Activated naive CD4-positive, alpha-beta T cell treated with Interleukin-2 at 50 U/mL for 16 hours (primary cell): ENCODE data around the gene TUBGCP2.
"Not testable (repeated sequence)": the region's sequence is repeated elsewhere in the genome, so short reads cannot be mapped to it uniquely, and the experiment has no call there.

Experiments
- DNase-seq: peaks from one replicate; pipeline ENCODE4 v3.0.0-alpha.2; 2020

TUBGCP2 gene

DNA sequence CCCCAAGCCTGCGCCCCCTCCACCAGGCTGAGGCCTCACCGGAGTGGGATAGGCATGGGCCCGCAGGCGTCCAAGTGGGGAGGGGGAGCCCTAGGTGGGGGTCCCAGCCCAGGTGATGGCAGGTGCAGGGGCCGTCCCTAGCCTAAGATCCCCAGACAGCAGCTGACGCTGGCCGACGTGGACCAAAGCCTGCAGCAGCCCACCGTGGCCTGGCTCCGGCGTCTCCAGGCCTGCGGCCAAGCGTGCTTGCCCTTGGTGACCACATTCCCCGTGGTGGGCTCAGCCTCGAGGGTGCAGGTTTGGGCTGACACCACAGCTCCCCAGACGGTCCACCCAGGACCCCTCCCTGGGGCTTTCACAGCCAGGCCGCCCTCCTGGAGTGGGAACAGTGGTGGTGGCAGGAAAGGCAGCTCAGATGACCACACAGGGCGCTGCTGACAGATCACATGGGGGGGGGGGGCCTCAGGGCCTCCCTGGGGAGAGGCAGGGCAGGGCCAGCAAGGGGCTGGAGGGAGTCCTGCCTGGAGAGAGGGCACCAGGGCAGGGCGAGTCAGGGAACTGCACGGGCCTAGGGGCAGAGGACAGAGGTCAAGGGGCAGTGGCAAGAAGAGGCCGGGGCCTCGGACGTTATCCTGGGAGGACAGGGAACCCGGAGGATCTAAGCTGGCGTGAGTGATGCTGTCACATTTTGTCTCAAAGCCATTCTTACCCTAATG lies 31.2 kb downstream of the TUBGCP2 start:
- no peak for DNase-seq

DNA sequence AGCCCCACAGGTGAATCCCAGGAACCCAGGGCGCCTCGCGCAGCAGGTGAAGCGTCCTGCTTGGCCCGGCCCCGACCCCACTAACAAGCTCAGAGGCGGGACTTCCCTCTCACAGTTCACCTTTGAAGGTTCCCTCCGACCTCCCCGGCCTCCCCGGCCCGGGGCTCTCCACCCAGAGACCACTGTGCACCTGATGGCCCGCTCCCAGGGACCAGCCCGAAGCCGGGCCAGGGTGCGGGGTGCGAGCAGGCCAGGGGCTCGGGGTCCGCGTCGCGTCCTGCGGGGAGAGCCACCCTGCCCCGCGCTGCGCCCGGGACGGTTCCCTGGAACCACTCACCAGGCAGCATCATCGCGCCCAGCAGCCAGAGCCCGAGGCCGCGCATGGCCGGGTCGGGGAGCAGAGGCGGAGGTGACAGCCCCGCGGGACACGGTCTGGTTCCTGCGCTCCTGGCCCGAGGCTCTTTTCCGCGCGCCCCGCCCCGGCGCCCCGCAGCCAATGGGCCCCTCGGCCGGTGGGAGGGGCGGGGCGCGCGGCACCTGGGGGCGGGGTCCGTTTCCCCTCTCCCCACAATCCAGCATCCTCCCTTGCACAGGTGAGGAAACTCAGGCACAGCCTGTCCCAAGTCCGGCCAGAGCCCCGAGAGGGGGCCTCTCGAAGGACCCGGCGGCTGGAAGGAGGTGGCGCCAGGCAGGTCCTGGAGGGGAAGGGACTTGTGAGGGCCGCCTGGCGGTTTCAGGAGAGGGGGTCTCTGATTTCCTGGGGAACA lies 32.1 kb downstream of the TUBGCP2 start, which contains the start of gene ADAM8:
Gene ADAM8 (minus strand): TSS at position 434 of the 767 bp plus-strand sequence. CDS start 51 bp downstream, at position 383.
- peak; percentile 74 for DNase-seq

DNA sequence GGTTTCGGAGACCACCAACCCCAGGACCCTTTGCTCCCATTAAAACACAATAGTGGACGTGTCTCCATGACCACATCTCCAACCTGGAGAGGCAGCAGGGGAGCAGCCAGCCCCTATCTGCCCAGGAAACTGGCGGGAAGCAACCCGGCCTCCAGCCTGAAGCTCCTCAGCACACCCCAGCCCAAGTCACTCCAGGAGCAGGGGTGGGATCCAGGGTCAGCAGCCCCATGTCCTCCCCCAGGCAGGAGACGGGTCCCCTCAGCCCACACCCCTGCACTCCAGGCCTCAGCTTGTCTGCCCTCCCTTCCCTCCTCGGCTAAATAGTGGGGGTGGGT lies 32.6 kb downstream of the TUBGCP2 start:
- DNase-seq = no peak

DNA sequence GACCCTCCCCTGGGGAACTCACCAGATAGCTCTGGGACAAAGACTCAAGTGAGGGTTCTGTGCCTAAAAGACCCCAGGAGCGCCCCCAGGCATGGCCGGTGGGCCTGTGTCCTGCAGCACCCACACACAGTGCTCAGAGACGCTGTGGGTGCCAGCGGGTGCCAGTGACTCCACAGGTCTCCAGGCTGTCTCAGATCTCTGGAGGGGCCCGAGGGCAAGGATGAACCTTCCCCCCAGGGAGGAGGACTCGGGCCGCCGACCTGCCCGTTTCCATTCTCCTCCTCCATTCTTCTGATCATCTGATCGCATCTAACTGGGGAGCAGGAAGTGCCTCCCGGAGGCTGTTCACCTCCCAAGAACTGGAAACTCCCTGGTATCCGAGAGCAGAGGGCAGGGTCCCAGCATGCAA lies 33.0 kb downstream of the TUBGCP2 start:
- peak; percentile 41 for DNase-seq

DNA sequence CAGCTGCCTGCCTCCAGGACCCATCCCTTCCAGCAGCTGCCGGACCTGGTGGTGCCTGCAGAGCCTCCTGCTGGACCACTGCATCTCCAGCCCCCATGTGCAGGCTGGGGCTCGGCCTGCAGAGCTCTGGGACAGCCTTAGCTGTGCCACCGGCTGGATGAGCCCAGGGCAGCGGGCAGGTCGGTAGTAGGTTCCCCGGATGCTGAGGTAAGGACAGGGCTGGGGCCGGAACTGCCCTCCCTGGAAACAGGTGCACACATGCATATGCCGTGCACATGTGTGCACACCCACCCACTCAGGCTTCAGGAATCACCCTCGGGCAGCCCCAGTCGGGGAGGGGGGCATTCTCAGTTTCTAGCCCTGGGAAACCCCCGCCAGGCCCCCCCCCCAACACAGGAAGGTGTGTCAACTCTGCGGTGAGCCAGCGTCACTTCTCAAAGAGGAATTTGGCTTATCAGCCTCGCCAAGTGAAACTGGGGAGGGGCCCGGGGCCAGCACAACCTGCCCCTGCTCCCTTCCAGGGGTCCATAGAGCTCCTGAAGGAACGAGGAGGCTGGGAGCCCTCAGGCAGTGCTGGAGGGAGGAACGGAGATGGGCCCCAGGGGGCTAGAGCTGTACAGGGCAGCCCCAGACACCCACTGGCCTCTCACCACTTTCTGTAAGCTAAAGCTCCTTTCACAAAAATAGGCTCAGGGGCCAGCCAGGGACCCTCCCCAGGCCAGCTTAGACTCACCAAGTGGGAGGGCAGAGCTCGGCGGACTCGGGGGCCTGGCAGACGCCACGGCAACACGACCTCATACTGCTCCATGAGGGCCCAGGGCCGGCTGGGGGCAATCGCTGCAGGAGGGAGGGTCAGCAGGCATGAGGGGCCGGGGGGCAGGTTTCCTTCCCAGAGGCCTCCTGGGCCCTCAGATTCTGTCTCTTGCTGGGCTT lies 33.7 kb downstream of the TUBGCP2 start:
- peak; percentile 89 for DNase-seq

DNA sequence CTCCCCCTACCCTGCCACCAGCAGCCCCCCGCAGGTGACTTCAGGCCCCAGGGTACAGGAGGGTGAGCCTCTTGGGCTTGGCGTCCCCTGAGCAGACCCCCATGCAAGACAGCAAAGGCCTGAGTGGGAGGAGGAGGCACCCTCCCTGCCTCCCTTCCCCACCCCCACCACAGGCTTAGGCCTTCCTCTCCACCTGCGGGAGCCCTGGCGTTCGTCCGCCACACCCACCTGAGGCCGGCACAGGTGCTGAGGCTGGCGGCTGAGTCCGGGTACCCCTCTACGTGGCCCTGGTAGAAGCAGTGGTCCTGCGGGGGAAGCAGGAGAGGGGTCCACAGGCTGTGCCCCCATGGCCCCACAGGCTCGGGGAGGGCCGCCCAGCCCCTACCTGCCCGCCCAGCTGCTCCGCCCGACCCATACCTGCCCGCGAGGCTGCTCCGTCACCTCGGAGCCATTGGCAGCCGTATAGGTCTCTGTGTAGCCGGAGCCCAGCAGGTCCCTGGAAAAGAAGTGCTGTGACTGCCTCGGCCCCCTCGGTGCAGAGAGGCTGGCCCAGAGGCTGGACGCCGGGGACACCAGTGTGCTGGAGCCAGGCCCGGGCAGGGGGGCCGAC lies 35.0 kb downstream of the TUBGCP2 start:
- DNase-seq = no peak

DNA sequence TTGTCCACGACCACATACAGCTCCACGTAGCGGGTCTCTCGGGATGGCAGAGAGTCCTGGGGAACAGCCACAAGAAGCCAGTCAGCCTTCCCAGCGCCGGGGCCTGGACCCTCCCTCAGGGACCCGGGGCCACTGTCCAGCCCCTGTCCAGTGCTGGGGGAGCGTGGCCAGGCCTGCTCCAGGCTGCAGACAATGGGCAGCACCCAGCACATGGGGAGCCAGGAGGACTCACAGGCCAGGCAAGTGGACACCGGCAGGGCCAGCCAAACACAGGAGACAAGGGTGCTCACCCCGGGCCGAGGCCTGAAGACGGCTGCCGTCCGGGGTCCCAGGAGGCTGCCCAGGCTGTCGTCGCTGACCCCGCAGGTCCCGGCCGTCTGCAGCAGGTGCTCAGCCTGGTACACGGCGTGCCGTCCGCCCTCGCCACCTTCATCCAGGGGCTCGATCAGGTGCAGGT lies 35.7 kb downstream of the TUBGCP2 start:
- DNase-seq = no peak

DNA sequence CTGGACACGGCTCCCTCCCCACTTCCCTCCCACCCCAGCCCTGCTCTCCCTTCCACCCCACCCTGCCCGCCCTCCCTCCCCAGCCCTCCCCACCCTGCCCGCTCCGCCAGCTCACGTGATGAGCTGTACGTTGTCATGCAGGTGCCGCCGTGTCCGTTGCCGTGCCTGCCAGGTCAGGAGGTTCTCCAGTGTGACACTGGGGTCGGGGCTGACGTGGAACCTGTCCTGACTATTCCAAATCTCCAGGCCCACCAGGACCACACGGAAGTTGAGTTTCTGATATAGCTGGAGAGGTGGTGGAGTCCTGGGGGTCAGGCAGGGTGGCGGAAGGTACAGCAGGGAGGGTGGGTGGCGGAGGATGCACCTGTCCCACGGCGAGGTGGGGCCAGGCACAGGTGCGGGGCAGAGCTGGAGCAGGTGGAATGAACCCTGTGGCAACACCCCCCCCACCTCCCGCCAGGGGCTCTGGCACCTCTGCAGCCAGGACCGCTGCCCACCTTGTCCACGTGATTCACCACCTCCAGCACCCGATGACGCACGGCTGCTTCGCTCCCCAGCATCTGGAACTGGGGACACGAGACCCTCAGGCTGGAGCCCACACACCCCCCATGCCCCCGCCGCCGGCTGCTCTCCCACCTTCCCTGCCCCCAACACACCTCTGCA lies 36.2 kb downstream of the TUBGCP2 start:
- no peak for DNase-seq

DNA sequence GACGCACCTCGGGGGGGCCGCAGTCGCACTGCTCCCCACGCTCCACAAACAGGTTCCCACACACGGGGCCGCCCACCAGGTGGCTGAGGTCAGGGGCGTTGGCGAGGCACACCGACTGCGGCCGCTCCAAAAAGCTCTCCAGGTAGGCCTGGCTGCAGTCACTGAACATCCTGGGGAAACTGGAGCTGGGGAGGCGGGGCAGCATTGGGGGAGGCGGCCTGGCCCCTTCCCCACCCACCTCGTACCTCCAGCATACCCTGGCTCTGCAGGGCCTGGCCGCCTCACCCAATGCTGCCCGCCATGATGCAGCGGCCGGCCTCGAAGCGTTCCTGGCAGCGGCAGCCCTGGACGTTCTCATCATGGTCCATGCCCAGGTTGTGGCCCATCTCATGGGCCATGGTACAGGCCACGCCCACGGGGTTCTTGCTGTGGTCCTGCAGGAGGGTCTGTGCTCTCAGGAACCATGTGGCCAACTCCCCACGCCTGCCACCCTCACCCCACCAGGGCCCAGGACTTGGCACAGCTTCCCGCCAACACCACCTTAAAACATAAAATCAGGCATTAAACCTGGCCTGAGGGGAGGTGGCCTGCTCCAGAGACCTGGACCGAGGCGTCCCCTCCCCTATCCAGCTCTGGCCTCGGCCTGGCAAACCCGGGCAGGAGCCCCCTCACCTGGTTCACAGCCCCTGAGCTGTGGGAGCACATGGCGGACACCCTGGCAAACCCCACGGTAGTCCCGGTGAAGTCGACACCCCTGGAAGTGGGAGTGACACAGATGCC lies 37.0 kb downstream of the TUBGCP2 start:
- no peak for DNase-seq

DNA sequence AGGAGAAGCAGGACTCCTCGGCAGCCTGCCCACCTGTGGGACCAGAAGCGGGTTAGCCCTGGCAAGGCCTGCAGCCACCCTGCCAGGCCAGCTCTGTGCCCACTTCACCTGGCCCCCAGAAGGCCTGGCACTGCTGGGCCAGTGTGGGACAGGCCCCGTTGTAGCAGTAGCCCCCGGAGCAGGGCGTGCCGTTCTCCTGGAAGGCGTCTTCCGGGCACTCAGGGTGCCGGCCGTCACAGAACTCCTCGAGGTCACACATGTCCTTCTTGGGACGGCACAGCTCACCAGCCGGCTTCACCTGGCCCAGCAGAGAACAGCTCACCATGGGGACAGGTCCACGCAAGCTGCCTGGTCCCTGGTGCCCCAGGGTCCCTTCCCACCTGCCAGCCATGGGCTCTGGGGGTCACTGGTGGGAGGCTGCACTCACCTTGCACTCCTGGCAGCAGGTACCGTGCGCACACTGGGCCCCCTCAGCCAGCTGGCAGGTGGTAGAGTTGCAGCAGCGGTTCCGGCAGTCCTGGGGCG lies 37.8 kb downstream of the TUBGCP2 start:
- no peak for DNase-seq

DNA sequence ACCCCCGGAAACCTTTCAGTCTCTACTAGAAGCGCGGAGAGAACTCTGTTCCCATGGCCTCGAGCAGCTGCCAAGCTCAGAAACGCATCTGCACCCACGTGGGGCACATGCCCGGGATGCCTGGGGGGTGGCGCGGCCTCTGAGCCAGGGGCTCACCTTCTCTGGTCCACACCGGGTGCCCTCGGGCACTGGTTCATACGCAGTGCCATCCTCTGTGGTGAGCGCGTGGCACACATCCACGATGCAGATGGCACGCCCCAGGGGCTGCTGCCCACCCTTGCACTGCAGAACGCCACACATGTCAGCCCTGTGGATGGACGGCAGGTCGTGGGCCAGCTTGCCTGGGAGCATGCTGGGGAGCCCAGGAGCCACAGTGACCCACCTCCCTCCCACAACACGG lies 38.5 kb downstream of the TUBGCP2 start:
- DNase-seq = no peak

DNA sequence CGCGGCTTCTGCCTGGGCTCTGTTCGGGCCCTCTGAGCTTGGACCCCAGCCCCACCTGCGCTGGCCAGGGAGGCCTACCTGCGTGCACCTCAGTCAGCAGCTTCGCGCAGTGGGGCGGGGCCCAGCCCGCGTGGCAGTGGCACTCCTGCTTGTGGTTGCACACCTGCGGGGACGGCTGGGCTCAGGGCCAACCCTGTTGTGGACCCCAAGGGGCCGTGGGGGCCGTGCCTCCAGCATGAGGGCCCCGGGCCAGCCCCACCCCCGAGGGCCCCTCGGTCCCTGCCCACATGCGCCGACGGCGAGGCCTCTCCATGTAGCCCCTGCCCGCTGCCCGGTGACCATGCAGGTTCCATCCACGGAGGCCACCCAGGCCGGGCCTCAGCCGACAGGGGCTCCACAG lies 39.3 kb downstream of the TUBGCP2 start:
- no peak for DNase-seq

DNA sequence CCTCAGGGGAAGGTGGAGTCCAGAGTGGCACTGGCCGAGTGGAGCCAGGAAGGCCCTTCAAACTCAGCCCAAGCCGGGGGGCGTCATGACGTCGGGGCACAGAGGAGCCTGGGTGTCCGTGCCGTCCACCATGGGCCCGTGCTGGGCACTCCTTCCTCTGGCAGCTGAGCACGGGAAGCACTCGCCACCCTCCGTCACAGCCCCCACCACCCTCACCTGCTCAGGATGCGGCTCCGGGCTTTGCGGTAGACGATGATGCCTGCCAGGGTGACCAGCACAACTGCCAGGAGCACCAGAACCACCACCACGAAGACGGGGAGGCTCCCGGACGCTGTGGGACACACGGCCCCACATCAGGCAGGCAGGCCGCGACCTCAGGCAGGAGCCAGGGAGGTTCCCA lies 40.1 kb downstream of the TUBGCP2 start:
- no peak for DNase-seq

DNA sequence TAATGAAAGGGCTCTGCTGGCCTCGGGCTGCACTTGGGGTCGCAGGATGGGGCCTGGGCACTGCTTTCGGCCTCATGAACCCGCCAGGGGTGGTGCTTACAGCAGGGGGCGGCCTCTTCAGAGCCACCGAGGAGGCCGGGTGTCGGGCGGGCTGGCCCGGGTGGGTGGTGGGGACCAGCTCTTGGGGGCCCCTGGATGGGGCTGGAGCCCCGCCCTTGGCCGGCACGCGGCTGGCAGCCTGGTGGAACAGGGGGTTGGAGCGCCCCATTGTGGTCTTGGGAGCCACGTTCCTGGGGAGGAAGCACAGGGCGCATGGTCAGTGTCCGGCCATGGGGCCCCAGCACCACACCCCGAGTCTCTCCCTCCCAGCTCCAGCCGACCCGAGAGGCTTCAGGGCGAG lies 40.8 kb downstream of the TUBGCP2 start:
- DNase-seq = no peak

DNA sequence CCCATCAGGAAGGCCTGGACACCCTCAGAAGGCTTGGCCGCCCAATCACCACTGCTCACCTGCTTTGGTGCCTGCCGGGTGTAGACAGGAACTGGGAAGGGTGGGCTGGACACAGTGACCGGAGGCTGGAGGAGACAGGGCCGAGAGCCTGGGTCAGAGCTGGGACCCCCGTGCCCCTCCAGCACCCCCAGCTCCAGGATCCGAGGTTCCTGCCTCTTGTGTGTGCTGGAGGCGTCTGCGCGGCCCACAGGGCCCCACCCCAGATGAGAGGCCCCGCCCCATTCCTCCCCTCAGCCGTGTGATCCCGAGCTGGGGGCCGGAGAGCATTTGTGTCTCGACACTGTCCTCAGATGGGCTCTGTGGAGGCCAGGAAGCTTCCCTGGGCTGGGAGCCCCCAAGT lies 41.4 kb downstream of the TUBGCP2 start:
- no peak for DNase-seq

DNA sequence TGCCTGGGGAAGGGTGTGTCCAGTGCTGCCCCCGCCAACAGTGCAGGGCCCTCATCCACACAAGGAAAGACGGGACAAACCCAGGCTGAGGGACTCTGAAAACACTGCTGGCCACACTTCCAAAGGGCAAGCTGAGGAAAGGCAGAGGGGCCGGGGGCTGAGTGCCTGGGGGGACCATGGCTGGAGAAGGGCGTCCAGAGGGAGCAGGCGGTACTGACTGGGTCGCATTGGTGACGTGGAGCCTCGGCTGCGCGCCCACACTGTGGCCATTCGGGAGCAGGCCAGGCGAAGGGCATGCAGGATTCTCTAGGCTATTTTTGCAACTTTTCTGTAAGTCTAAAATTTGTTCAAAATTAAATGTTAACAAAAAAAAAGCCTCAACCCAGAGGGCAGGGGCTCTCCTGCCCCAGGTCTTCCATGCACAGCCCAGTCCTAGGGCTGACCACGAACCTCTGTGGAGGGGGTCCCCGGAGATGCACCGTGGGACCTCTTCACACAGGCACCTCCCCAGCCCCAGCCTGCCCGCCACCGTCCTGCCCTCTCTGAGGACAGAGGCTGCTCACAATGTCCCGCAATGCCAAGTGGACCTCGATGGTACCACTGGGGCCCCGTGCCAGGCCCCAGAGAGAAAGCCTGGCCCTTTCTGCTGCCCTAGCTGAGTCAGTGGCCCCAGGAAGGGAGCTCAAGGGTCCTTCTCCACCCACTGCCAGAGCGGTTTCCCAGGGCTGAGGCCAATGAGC lies 42.4 kb downstream of the TUBGCP2 start:
- no peak for DNase-seq

DNA sequence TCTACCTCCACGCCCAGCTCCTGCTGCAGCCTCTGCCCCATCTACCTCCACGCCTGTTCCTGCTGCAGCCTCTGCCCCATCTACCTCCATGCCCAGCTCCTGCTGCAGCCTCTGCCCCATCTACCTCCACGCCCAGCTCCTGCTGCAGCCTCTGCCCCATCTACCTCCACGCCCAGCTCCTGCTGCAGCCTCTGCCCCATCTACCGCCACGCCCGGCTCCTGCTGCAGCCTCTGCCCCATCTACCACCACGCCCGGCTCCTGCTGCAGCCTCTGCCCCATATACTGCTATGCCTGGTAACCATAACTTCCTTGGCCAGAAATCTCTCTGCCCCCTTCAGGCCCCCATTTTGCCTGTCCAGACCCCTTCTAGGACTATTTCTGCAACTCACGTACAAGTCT lies 43.6 kb downstream of the TUBGCP2 start:
- not testable (repeated sequence) for DNase-seq

DNA sequence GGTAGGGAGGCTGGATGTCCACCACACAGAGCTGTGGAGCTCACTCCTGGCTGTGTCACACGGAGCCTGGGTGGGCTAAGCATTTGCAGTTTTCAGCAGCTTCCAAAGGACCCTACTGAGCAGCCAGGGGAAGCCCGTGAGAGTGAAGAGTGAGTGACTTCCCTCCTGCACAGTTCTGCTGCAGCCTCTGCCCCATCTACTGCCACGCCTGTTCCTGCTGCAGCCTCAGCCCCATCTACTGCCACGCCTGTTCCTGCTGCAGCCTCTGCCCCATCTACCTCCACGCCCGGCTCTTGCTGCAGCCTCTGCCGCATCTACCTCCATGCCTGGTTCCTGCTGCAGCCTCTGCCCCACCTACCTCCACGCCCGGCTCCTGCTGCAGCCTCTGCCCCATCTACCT lies 44.2 kb downstream of the TUBGCP2 start:
- peak; percentile 32 for DNase-seq

DNA sequence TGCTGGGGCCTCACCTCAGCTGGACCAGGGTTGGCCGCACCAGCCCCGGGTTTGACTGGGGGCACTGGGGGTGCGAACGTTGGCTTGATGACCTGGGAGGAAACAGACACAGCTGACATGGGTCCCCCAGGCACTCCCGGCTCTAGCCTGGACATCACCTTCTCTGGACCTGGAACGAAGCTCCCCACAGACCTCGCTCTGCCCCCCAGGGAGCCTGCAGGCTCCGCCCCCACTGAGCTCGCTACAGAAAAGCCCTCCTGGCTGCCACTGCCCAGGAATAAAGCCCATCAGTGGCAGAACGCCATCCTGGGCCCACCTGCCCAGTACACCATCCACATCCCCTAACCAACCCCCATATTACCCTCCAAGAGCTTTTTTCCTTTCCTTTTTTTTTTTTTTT lies 45.0 kb downstream of the TUBGCP2 start:
- no peak for DNase-seq

DNA sequence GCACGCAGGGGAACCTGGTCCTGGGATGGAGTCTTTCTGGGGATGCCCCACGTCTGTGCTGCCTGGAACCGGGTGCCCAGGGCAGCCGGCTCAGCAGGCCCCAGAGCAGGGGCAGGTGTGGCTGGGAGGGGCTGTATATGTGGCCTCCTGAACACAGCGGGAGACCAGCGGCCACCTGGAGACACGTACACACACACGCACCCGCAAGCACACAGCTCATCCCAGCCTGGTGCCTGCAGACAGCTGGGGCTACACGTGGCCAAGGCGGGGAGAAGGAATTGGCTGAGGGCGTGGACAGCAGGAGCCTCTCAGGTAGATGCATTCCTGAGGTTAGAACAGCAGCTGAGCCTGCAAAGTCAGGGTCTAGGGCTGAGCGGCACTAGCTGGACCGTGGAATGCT lies 46.0 kb downstream of the TUBGCP2 start:
- no peak for DNase-seq
